Colon (tissue), 2 donors: ENCODE measurements around the gene ZNF175.

ENCODE experiments used
- FAIRE-seq: peaks from 2 replicates; lab custom pipeline; 2012; peaks lifted over from hg19 to GRCh38; lab: Jason Lieb, UNC
- donor health status: control.
- donor health status: control.

The ZNF175 gene

DNA sequence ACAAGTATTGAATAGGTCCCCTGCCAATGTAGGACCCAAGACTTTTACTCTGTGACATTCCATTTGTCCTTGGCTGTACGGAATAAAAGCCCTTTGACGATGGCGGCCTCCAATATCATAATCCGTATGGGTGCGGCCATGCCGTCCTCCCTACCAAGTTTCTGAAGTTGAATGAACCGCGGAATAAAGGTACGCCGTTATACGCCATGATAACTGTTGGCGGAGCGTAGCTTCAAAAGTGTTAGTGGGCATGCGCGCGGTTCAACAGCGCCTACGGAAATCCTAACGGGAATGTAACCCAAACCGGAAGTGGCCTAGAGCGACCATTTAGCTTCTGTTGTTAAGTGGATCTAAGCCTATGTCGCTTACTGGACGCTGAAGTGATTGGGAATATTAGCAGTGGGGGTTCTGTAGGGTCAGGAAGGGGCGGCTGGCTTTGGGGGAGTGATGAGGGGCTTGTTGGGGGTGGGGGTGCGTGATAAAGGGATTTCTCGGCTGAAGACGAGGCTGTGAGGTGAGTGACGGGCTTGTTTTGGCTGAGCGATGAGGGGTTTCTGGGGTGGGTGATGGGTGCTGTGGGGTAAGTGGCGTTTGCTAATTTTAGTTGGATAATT, at the start of gene ZNF175:
Gene ZNF175 (plus strand): TSS at position 322 of the 614 bp plus-strand sequence. CDS start 2,047 bp downstream, outside the sequence.
- peak; percentile 84 for FAIRE-seq

DNA sequence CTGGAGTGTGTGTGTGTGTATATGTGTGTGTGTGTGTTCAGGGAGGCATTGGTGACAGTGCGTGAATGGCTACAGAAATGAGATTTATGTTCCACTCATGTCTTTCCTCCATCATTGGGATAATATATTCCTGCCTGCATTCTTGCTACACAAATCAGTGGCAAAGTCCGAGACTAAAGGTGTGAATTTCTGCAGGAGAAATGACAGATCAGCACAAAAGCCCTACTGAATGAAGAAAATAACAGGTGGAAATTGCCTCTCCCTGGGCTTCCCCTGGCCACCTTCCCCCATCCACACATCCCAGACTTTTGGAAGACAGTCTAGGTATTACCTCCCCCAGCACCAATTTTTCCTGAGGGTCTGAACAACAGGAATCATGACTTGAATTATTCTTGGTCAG, 49.7 kb upstream of the ZNF175 start:
- FAIRE-seq: no peak

DNA sequence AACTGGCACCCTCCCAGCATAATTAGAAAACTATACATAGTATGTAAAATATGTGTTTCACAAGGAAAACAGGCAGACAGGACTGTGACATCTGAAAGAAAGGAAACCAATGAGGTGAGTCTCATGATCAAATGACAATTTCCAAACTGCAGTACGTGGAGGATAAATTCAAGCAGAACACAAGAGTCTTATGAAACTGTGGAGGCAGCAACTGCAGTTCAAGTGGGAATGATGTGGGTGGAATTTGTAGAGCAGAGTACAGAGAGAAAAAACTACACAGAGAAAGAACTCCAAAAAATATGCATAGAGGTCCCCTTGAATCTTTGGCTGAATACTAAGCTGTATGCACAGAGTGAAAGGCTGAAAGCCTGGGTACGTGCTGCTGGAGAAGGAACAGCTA, 49.3 kb upstream of the ZNF175 start:
- FAIRE-seq: no peak

DNA sequence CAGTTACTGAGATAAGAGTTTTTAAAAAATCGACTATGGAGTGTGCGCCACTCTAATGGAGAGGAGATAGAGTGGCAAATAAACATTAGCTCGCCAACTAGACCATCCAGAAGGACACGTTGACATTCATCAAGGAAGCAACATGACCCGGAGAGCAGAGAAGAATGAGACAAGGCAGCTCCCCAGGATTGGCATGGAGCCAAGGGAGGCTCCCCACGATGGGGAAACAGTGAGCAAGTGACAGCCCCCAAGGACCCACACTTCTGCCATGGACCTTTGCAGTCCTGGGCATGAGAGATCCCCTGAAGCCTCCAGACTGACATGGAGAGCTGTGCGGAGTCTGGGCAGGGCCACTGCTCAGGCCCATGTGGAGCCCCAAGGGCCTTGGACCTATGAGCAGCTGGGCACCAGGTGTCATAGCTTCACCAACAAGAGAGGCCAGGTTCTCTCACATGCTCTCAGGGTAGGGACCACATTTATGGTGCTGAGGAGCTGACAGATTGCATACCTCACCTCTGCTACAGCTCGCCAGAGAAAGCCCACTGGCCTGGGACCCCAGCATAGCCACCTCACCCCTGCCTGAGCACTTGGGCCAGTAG, 46.3 kb upstream of the ZNF175 start:
- no peak for FAIRE-seq

DNA sequence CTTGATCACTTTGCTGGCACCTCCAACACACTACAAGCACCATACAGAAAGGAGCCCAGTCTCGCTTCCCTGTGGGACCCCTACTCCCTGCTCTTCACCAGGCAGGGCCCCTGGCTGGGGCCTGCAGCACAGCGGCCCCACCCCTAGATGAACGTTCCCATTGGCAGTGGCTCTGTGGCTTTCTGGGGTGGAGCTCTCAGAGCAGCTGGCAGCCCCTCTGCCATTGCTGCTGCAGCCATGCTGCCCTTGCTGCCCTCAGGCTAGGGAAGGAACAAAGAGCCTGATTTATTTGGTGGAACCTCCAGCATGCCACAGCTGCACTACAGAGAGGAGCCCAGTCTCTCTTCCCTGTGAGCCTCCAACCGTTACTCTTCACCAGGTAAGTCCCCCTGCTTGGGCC, 45.4 kb upstream of the ZNF175 start:
- FAIRE-seq: no peak

DNA sequence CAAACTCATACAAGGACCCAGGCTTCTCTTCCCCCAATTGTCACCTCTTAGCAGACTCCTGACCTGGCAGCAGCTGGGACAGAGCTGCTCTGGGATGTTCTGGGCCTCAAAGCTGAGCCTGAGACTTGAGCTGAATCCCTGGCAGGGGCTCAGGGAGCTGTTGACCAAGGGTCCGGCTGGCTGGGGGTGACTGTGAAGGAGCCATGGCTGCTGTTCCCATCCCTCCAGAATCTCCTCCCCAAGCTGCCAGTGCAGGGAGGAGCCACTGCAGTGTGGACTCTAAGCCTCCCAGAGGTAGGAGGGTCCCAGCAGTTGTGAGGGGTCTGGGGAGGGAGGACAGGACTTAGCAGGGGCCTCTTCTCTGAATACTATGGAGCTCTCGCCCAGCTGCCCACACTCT, 41.8 kb upstream of the ZNF175 start:
- FAIRE-seq: no peak

DNA sequence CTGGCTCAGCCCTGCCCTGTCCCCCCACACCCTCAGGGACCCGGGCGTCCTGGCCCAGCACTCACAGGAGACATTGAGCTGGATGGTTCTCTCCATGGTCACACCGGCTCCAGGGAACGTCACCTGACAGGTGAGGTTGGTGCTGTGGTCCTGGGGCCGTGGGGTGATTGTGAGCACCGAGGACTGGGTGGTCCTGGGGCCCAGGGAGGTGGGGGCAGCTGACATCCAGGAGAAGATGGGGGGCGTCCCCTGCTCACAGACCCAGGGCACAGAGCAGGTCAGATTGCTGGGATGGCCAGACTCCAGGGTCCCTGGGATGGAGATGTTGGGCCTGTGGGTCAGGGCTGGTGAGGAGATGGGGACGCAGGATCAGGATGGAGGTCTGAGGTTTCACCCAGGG, 40.5 kb upstream of the ZNF175 start:
- no peak for FAIRE-seq

DNA sequence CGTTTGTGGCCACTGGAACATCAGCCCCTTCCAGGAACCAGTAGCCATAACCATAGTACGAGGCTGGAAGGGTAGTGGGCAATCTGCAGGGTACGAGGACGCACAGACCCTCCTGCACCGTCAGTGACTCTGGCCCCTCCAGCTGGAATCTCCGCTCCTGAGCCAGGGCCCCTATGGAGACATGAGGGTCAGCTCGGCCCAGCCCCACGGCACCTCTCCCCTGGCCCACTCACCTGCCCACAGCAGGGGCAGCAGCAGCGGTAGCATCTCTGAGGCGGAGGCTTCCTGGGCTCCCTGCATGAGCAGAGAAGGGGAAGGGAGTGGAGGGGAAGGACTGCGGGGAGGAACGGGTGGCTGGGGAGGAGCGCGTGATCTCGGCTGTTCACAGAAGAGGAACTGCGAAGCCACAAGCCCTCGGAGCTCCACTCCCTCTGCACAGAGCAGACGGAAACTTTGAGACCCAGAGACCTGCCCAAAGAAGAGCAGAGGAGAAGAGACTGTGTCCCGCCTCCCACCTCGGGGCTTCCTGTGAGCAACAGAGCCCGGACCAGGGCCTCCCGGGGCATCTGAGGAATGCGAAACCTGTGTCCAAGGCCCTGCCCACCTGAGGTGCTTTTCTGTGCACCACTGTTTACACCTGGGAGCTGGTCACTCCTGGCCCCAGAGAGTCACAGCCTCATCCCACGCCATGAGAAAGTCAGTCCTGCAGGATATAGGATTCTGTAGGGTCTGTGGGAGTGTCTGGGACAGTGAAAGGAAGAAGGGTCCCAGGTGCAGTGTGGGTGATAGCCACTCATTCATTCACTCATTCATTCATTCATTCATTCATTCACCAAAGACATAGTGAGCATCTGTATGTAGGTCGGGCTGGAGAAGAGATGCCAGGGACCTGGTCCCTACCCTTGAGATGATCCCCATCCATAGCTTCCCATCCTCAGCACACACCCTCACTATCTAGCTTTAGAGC, 39.5 kb upstream of the ZNF175 start, which contains the start of gene SIGLEC6:
Gene SIGLEC6 (minus strand): TSS at position 322 of the 967 bp plus-strand sequence. CDS start 22 bp downstream, at position 300.
- FAIRE-seq: no peak

DNA sequence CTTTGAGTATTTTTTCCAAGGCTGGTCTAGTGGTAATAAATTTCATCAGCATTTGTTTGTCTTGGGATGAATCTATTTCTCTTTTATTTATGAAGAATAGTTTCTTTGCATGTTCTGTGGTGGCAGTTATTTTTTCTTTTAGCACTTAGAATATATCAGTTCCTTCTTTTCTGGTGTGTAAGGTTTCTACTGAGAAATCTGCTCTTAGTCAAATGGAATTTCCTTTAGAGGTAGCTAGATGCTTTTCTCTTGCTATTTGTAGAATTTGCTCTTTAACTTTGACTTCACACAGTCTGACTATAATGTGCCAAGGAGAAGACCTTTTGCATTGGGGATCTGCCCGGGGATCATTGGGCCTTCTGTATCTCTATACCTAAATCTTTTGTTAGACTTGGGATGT, 35.5 kb upstream of the ZNF175 start:
- FAIRE-seq: no peak

DNA sequence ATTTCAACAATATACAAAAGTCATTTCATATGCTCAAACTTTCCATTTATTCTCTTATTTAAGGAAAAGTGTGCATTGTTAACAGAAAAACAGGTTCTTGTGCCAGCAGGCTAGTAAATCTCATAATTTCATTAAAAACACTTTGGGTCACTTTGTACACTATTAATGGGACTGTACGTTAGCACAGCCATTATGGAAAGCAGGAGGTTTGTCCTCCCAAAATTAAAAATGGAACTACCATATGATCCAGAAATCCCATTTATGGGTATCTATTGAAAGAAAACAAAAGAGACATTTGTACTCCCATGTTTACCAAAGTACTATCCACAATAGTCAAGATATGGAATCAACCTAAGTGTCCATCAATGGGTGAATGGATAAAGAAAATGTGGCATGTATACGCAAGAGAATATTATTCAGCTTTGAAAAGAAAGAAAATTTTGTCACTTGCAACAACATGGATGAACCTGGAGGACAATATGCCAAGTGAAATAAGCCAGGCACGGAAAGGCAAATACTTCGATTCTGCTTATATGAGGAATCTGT, 31.2 kb upstream of the ZNF175 start:
- no peak for FAIRE-seq

DNA sequence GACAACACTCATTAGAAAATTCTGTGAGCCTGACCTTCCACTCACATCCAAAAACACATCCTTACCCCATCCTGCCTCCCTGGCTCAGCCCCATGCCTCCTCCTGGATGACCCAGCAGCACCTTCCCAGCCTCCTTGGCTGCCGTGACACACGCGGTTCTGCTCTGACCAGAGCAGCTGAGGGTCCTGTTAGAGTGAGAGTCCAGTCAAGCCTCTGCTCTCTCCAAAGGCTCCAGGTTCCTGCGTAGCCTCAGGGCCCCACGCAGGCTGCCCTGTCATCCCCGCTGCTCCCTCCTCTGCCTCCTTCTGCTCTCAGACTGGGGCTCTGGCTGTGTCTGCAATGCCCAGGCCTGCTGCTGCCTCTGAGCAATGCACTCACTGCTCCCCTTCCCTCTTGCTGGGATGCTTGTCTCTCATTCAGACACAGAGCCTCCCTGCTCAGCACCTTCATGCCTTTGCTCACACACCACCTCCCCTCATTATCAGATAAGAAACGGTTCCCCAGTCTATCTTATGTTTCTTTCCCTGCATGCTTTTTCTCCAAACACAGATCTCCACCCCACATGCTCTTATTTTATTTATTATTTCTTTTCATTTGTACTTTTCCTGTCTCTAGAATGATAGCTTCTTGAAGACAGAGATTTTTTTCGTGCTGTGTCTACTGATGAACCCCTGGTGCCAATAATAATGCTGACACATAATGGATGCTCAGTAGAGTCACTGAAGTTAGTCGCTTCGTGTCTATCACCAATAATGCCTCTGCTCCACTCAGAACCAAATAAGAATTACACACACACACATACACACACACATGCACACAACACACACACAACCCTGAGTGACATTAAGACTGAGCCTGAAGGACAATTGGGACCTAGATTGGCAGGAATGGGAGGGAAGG, 29.4 kb upstream of the ZNF175 start:
- no peak for FAIRE-seq

DNA sequence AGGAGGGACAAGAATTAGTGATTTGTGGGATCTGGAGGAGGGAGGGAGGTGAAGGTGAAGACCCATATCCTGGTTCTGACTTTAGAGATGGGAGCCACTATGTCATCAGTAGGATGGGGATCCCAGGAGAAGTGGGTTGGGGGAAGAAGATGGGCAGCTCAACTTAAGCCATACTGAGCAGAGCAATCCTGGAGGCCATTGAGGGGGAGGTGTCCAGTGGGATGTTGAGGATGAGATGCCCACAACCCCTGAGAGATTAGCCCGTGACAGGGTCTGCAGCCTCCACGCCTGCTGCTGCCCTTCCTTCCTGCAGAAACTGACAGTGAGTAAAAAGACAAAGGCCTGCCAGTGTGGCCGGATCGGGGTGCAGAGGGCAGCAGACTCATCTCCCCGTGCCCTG, 28.4 kb upstream of the ZNF175 start:
- no peak for FAIRE-seq

DNA sequence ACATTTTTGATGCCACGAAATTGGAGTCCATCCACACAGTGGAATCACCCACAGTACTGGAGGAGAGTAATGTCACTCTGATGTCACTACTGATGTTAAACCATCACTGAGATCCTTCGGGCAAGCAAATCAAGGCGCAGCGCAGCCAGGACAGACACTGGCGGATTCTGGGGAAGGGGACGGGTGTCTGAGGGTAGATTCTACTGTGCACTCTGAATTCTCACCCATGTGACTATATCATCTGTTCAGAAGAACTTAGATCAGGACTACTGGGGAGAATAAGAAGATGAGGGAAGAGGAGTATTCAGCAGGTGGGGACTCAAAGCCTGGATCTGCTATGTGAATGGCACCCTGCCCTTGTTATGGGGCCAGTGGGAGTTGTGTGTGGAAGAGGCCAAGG, 27.0 kb upstream of the ZNF175 start:
- FAIRE-seq: no peak

DNA sequence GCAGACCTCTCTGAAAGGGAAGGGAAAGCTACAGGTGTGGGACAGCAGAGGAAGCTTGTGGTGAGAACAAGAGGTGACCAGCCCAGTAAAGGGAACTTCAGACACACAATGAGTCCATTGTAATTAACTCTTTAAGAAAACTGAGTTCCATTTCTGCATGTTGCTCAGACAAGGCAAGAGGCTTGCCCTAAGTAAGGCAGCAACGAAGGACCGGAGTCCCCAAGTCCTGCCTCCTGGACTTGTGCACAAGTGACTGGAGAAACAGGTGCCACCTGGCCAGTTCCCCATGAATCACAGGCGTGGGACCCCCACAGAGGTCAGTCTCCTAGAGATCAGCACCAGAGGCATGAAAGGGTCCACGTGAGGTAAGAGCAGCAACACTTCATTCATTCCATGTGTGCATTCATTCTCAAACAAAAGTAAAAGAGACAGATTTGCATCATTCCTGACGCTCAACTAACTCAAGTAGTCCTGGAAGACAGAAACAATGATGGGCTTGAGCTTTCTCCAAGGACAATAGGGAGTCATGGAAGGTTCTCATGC, 24.9 kb upstream of the ZNF175 start:
- FAIRE-seq: no peak

DNA sequence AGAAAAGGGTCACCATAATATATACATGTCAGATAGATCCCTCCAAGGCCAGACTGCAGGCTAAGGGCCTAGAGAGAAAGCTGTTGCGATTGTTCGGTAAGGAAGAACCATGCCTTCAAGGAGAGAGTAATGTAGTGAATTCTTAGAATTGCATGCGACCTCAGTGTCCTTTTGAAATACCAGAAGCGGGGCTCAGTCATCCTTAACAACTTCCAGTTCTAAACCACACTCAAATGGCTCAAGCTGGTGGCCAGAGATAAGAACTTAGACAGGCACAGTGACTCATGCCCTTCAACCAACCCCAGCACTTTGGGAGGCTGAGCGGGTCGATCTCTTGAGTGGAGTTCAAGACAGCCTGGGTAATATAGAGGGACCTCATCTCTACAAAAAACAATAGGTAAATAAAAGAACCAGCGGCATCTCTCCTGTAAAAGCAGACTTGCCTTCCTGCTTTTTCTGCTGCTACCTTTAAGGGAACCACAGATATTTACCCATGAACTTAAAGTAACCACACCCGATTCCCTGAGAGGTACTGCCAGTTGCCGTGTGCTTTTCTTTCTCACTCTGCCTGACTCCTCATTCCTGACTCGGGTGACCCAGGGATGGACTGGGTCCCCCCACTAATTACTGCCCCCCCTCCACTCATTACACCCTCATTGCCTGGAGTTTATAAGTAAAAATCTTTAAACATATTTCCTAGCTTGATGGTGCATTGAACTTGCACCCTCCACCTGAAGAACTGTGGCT, 24.3 kb upstream of the ZNF175 start:
- FAIRE-seq: no peak

DNA sequence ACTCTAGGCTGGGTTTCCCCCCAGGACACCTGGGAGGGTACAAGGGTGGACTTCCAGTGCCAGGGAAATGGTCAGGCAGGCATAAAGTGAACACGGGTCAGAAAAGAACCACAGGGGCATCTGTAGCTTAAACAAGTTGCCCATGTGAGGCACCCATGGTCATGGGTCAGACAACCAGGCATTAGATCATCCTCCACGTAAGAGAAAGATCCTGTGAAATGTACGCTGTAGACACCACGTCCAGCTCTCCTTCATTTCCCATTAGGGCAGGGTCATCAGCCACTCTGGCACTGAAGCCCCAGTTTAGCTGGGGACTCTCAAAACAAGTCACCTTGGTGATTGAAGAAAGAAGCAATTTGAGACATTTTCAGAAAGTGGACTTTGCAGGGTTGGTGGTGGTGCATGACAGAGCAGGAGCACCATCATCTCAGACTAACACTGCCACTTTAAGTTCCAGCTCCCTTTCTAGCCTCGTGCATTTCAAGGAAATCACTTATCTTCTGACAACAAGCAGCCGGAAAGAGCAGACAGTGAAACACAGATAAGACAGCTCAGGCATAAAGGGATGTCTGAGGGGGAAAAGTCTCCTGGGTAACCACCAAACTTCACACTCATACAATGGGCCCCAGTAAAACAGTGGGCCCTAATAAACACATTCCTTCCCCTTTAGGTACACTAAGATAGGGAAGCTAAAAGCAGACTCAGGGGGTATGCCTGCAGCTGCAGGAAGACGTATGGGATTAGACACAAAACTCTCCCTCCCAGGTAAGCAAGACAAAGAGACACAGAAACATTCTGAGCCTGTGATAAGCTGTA, 23.5 kb upstream of the ZNF175 start:
- no peak for FAIRE-seq

DNA sequence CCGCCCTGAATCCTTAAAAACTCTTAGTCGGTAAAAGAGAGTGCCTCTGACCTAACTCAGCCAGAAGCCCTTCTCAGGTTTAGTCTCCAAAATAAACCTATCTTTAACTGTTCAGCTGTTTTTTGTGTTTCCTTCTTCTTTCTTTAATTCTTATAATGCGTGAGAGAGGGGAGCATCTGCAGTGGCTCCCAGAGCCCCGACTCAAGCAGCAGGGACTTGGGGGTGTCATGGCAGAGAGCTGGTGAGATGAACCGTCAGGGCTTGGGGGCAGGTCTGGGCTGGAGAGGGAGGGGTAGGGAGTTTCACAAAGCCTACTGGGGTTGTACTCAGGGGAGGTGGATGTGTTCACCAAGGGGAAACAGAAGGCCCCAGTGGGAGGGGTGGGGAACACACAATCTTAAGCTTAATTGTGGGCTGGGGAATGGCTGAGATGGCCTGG, 22.9 kb upstream of the ZNF175 start:
- FAIRE-seq: no peak

DNA sequence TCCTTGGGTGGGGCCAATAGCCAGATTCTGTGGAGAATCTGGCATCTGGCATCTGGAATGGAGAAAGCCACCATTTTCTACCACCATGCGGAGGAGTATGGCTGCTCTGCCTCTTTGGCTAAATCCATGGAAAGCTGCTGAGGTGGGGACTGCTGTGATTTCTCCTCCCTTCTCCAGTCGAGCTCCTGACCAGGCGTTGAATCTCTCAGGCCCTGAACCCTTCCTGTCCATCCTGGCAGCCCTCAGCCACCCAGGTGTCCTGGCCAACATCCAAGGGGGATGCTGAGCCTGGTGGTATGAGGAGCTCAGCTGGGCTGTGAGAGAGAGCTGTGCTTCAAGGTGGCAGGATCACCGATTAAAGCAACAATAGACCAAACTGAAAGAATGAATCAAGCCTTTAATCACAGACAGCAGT, 22.2 kb upstream of the ZNF175 start:
- FAIRE-seq: no peak

DNA sequence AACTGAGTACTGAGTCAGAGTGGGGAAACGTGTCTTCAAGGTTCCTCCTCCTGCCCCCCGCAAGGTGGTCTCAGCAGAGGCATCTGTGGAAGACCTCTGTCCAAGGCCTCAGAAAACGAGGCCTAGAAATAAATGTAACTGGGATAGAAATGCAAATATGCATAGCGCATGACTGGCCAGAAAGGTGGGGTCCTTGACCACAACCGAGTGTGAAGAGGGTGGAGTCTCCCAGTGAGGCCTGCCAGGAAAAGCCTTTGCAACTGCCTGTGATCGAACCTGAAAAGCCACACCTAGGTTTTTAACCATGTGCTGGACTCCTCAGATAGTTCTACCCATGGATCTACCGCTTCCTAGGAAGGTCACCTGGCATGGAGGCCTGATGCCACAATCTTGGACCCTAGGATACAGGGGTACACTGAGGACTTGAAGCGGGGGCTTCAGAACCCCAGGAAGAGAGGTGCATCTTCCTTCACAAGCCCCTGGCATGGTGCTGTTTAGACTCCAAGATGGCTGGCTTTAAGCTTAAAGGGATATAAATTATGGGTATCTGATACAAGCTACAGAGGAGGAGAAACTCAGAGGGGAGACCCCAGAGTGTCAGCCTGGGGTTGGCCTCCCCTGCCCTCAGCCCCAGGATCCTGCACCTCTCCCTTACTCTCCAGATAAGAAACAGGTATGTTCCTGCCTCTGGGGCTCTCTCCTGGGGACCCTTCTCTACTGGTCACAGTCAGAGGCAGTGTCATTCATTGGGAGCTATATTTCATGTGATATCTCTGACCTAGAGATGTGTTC, 21.4 kb upstream of the ZNF175 start:
- FAIRE-seq: no peak
